Ishikawa (cell line): Measurements from ENCODE around the gene PCNT.

Experiments used
- CEBPB ChIP-seq: IDR thresholded peaks from 2 replicates; pipeline ENCODE4 v1.6.1; 2012
- CREB1 ChIP-seq: IDR thresholded peaks from 2 replicates; pipeline ENCODE4 v1.6.1; 2012; ENCODE audit warnings: low read depth
- EGR1 ChIP-seq: IDR thresholded peaks from 2 replicates; pipeline ENCODE4 v1.6.1; 2012
- EP300 ChIP-seq: IDR thresholded peaks from 2 replicates; pipeline ENCODE4 v1.6.1; 2012; ENCODE audit warnings: borderline replicate concordance
- FOXM1 ChIP-seq: IDR thresholded peaks from 2 replicates; pipeline ENCODE4 v1.6.1; 2012; ENCODE audit warnings: low read depth, borderline replicate concordance
- NFIC ChIP-seq: IDR thresholded peaks from 2 replicates; pipeline ENCODE4 v1.6.1; 2012
- RAD21 ChIP-seq: IDR thresholded peaks from 2 replicates; pipeline ENCODE4 v1.6.1; 2012; ENCODE audit warnings: low read depth
- REST ChIP-seq: IDR thresholded peaks from 2 replicates; pipeline ENCODE4 v1.6.1; 2012; ENCODE audit warnings: low read depth, mild to moderate bottlenecking
- TAF1 ChIP-seq: IDR thresholded peaks from 2 replicates; pipeline ENCODE4 v1.6.1; 2012; ENCODE audit warnings: low read depth, mild to moderate bottlenecking
- TCF12 ChIP-seq: IDR thresholded peaks from 2 replicates; pipeline ENCODE4 v1.6.1; 2012; ENCODE audit warnings: low read depth
- TEAD4 ChIP-seq: IDR thresholded peaks from 2 replicates; pipeline ENCODE4 v1.6.1; 2012
- USF1 ChIP-seq: IDR thresholded peaks from 2 replicates; pipeline ENCODE4 v1.6.1; 2012
- YY1 ChIP-seq: IDR thresholded peaks from 2 replicates; pipeline ENCODE4 v1.6.1; 2012; ENCODE audit warnings: low read depth
- ZBTB7A ChIP-seq: IDR thresholded peaks from 2 replicates; pipeline ENCODE4 v1.6.1; 2012; ENCODE audit warnings: low read depth
- TF ChIP-seq, protein P1 (sequence below): IDR thresholded peaks from 2 replicates; pipeline ENCODE4 v1.6.1; 2012

Gene PCNT

DNA sequence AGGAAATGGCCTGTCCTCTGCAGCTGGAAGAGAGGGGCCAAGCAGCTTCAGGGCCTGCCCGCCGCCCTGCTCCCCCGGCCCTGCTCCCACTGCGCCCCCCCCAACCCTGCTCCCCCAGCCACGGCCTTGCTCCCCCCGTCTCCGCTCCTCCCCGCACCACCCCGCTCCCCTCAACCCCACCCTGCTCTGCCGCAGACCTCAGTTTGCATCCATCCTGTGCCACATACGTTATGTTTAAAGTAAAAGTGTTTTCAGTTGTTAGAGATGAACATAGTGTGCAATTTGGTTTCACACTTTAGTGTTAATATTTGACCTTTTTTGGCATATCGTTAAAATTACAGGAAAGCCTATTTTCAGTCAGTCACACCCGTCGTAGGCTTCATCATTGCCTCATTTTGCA, 100.7 kb downstream of the PCNT start:
- TF ChIP-seq YY1 (no peak), ZBTB7A (no peak), CREB1 (no peak), TAF1 (no peak), RAD21 (no peak), NFIC (no peak), EP300 (no peak), FOXM1 (no peak), CEBPB (no peak), REST (no peak), USF1 (no peak), EGR1 (no peak), TCF12 (no peak), TEAD4 (no peak)
- TF ChIP-seq, protein P1, sequence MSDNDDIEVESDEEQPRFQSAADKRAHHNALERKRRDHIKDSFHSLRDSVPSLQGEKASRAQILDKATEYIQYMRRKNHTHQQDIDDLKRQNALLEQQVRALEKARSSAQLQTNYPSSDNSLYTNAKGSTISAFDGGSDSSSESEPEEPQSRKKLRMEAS = no peak

- TF ChIP-seq FOXM1 (no peak), REST (no peak), RAD21 (no peak)
These were observed 101.1 kb downstream of the PCNT start for GRCh38 chr21:46425041-46425440.

DNA sequence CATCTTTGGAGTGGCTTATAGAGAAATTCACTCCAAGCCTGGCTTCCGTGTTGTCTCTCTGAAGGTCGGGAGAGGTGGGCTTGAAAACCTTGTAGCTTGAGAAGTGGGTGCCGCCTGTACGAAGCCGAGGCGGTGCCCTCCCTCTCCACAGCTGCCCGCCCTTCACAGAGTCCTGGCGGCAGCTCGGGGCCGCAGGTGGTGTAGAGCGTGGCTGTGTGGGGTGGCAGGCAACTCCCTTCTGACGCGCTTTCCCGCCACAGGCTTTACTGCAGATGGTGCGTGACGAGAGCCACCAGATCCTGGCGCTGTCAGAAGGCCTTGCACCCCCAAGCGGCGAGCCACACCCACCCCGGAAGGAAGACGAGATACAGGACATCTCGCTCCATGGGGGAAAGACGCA, 101.6 kb downstream of the PCNT start:
- TF ChIP-seq TEAD4 (no peak), ZBTB7A (no peak), CREB1 (no peak), CEBPB (no peak), FOXM1 (no peak), EP300 (no peak), USF1 (no peak), NFIC (no peak), EGR1 (no peak), TAF1 (no peak), RAD21 (no peak), REST (no peak), TCF12 (no peak), YY1 (no peak)
- TF ChIP-seq, protein P1 = no peak

DNA sequence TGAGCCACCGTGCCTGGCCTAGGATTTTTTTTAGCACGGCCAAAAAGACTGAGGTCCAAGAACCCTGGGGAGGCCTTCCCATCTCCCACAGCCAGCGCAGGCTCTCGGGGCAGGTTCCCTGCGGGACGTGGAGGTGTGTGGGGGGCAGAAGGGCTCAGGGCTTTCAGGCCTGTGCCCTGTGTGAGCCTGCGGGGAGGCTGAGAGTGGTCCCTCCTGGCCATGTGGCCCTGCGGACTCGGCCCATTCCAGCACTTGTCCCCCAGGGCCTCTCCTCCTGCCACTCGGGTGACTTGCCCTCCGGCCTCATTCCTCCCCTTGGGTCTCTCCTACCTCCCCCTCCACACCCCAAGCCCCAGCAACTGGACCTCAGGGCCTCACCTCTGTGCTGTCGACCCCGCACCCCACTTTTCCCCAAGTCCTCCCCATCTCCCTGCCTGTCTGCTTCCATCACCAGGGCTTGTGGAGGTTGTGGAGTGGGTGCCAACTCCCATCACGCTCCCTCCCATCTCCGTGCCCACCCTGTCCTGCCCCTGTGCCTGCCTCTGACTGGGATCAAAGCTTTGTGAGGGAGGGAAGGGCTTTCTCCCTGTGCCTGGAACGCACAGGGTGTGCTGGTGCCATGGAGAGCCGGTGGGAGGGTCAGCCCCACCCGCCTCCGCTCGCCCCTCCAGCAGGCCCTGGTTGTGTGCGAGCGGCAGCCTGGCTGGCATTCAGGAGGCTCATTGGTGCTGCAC, 102.5 kb downstream of the PCNT start:
- TF ChIP-seq NFIC (no peak), ZBTB7A (no peak), TCF12 (no peak), EGR1 (no peak), CREB1 (no peak), EP300 (no peak), CEBPB (no peak), FOXM1 (no peak)

DNA sequence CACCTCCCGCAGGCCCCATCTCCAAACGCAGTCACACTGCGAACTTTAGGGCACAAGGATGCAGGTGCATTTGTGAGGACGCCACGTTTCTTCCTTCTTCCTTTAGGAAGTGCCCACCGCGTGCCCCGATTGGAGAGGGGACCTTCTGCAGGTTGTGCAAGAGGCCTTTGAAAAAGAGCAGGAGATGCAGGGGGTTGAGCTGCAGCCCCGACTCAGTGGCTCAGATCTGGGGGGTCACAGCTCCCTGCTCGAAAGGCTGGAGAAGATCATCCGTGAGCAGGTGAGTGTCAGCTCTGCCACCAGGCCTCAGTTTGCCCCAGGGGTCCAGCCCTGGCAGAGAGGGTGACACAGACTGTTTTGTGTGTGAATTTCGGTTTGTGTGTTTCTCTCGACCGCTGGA, 103.6 kb downstream of the PCNT start:
- TF ChIP-seq REST = no peak
- no peak for TF ChIP-seq EP300
- no peak for TF ChIP-seq RAD21
- TF ChIP-seq USF1 = no peak
- no peak for TF ChIP-seq CEBPB
- no peak for TF ChIP-seq NFIC
- TF ChIP-seq TCF12 = no peak
- TF ChIP-seq YY1 = no peak
- TF ChIP-seq CREB1 = no peak
- TF ChIP-seq TAF1 = no peak
